Activated CD4-positive, alpha-beta T cell treated with anti-CD3 and anti-CD28 coated beads for 36 hours (primary cell): ENCODE measurements around the gene IZUMO1. TPM values are rescaled to one million over a fixed set of nuclear protein-coding genes. Genes with fewer than 3 reads are reported as not detected.
"Not testable (repeated sequence)": the region's sequence is repeated elsewhere in the genome, so short reads cannot be mapped to it uniquely, and the experiment has no call there.

Source experiments
- ATAC-seq: fragments of 200-7000 bp; cut with Tn5 transposase; one replicate; pipeline ENCODE4 v1.10.0; 2021; ENCODE audit warnings: mild to moderate bottlenecking, moderate library complexity
- CTCF ChIA-PET: fragments of 350-600 bp; sonication (Branson Sonifier 250); formaldehyde crosslinking; loops from one replicate; lab custom pipeline; 2021; ENCODE audit warnings: antibody characterized with exemption; lab: Charles Lee
- POLR2A ChIA-PET: fragments of 350-600 bp; sonication (Branson Sonifier 250); formaldehyde crosslinking; loops from one replicate; lab custom pipeline; 2021; ENCODE audit warnings: antibody characterized with exemption, inconsistent platforms; lab: Charles Lee
- DNase-seq: peaks from one replicate; pipeline ENCODE4 v3.0.0-alpha.2; 2020
- H3K27ac Mint-ChIP-seq: one replicate; pipeline ENCODE4 v1.8.0; 2021; ENCODE audit warnings: mixed read lengths
- H3K27me3 Mint-ChIP-seq: one replicate; pipeline ENCODE4 v1.8.0; 2021; ENCODE audit warnings: mixed read lengths
- H3K36me3 Mint-ChIP-seq: one replicate; pipeline ENCODE4 v1.8.0; 2021; ENCODE audit warnings: low read depth, mixed read lengths
- H3K4me1 Mint-ChIP-seq: one replicate; pipeline ENCODE4 v1.8.0; 2021; ENCODE audit warnings: mixed read lengths
- H3K4me3 Mint-ChIP-seq: one replicate; pipeline ENCODE4 v1.8.0; 2021; ENCODE audit warnings: mild to moderate bottlenecking, moderate library complexity, mixed read lengths
- H3K9me3 Mint-ChIP-seq: one replicate; pipeline ENCODE4 v1.8.0; 2021; ENCODE audit warnings: low read depth, mixed read lengths
- intact Hi-C, 2 experiments: fragments of 100-400 bp; cut with DNase I in 1 of 2; cut with micrococcal nuclease in 1 of 2; formaldehyde crosslinking; loops; one replicate each; pipeline versions ENCODE4 v1.14.2 to v1.15.1; 2022 to 2024; cut with DNase I, micrococcal nuclease
- total RNA-seq, 2 experiments: library from RNA; stranded (reverse); gene quantifications; one replicate each; pipeline ENCODE4 v1.2.3, GENCODE V29; 2021

The IZUMO1 gene
- total RNA-seq, 2 experiments from 2014 or later = not detected

GRCh38 chr19:48711106-48711662, 35.5 kb downstream of the IZUMO1 start:
- H3K27me3 Mint-ChIP-seq = no peaks in the 10 kb centered on the region
- ATAC-seq (no peak), DNase-seq (no peak)
- peaks cover 14% of the 10 kb centered on the region for H3K4me1 Mint-ChIP-seq
- ChIA-PET POLR2A (no interaction called here), CTCF (interaction anchor here (0.6 to 0.7 kb wide), 2 partner anchors 15 to 545 kb away, joined by 3 to 4 read pairs; partner anchors contain the start of gene FUT2)
- H3K9me3 Mint-ChIP-seq = no peaks in the 10 kb centered on the region
- H3K4me3 Mint-ChIP-seq = no peak overlapping the region
- no peak overlapping the region for H3K27ac Mint-ChIP-seq
- peaks cover 9% of the 10 kb centered on the region for H3K36me3 Mint-ChIP-seq
- intact Hi-C loops = loop anchor here in 1 of 2 experiments (5.0 kb wide), 1 partner anchor 621 kb away; no protein-coding TSS in a partner anchor

- Mint-ChIP-seq H3K36me3 (peaks cover 13% of the 10 kb centered on the region), H3K9me3 (no peaks in the 10 kb centered on the region)
- intact Hi-C loops = no loop called here
Observed at GRCh38 chr19:48708471-48708870, 38.2 kb downstream of the IZUMO1 start.

DNA sequence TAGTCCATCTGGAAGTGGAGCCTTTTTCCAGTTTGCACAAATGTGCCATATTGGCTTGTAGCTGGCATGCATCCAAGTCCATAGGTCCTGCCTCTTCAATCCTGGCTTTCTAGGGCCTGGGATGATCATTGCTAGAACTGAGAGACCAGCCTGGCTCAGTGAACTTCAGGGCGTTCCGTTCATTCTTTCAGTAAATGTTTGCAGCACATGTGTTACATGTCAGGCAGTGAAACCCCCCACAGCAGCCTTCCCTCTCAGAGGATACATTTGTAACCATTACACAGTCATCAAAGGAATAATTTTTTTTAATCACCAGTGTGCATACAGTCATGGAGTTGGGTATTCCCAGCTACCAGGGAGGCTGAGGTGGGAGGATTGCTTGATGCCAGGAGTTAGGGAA, 41.3 kb downstream of the IZUMO1 start:
- Mint-ChIP-seq H3K27me3 (no peaks in the 10 kb centered on the region), H3K27ac (no peak overlapping the region), H3K4me3 (no peak overlapping the region), H3K9me3 (no peaks in the 10 kb centered on the region), H3K36me3 (peaks cover 9% of the 10 kb centered on the region), H3K4me1 (no peaks in the 10 kb centered on the region)
- DNase-seq (no peak), ATAC-seq (no peak)
- CTCF ChIA-PET = interaction anchor here (0.6 kb wide), 1 partner anchor 12 kb away, joined by 3 read pairs; no protein-coding TSS in a partner anchor
- POLR2A ChIA-PET = no interaction called here
- intact Hi-C loops = no loop called here

More at GRCh38 chr19:48708471-48708870, 38.2 kb downstream of the IZUMO1 start:
- no peaks in the 10 kb centered on the region for H3K27me3 Mint-ChIP-seq
- ATAC-seq (no peak), DNase-seq (no peak)
- CTCF ChIA-PET = no interaction called here
- POLR2A ChIA-PET = no interaction called here
- H3K27ac Mint-ChIP-seq = no peak overlapping the region
- H3K4me3 Mint-ChIP-seq = no peak overlapping the region
- peaks cover 7% of the 10 kb centered on the region for H3K4me1 Mint-ChIP-seq

DNA sequence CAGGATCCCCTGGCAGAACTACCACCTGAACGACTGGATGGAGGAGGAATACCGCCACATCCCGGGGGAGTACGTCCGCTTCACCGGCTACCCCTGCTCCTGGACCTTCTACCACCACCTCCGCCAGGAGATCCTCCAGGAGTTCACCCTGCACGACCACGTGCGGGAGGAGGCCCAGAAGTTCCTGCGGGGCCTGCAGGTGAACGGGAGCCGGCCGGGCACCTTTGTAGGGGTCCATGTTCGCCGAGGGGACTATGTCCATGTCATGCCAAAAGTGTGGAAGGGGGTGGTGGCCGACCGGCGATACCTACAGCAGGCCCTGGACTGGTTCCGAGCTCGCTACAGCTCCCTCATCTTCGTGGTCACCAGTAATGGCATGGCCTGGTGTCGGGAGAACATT, 43.4 kb downstream of the IZUMO1 start:
- Mint-ChIP-seq H3K27ac (no peak overlapping the region), H3K9me3 (no peaks in the 10 kb centered on the region), H3K36me3 (peaks cover 11% of the 10 kb centered on the region), H3K4me1 (no peaks in the 10 kb centered on the region), H3K4me3 (no peak overlapping the region), H3K27me3 (peaks cover 3% of the 10 kb centered on the region)
- ATAC-seq (no peak), DNase-seq (no peak)
- intact Hi-C loops = no loop called here
- CTCF ChIA-PET = no interaction called here
- POLR2A ChIA-PET = no interaction called here

GRCh38 chr19:48702701-48703100, 44.0 kb downstream of the IZUMO1 start:
- POLR2A ChIA-PET = no interaction called here
- DNase-seq (no peak), ATAC-seq (no peak)
- Mint-ChIP-seq H3K4me1 (no peaks in the 10 kb centered on the region), H3K27ac (no peak overlapping the region), H3K9me3 (no peaks in the 10 kb centered on the region), H3K36me3 (peaks cover 11% of the 10 kb centered on the region), H3K4me3 (no peak overlapping the region), H3K27me3 (peaks cover 6% of the 10 kb centered on the region)
- CTCF ChIA-PET = no interaction called here
- intact Hi-C loops = no loop called here

DNA sequence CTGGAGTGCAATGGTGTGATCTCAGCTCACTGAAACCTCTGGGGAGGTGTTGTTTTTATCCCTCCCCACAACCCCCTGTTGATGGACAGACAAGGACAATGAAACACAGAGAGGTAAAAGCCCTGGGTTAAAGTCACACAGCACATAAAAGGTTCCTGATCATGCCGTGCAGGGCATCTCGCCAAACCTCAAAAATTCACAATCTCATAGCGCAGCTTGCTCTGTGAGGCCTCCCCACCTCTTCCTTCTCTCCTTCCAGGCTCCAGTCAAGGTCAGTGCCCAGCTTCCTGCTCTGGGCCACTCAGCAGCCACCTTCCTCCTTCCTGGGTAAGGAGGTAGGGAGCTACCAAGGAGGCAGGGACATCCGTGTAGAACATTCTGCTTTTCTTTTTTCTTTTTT, 48.7 kb downstream of the IZUMO1 start:
- ATAC-seq (peak; percentile 33), DNase-seq (no peak)
- Mint-ChIP-seq H3K9me3 (no peaks in the 10 kb centered on the region), H3K4me3 (no peak overlapping the region), H3K27me3 (peaks cover 11% of the 10 kb centered on the region), H3K36me3 (peaks cover 8% of the 10 kb centered on the region), H3K27ac (no peak overlapping the region), H3K4me1 (peaks cover 10% of the 10 kb centered on the region)
- ChIA-PET POLR2A (no interaction called here), CTCF (no interaction called here)
- intact Hi-C loops = no loop called here

DNA sequence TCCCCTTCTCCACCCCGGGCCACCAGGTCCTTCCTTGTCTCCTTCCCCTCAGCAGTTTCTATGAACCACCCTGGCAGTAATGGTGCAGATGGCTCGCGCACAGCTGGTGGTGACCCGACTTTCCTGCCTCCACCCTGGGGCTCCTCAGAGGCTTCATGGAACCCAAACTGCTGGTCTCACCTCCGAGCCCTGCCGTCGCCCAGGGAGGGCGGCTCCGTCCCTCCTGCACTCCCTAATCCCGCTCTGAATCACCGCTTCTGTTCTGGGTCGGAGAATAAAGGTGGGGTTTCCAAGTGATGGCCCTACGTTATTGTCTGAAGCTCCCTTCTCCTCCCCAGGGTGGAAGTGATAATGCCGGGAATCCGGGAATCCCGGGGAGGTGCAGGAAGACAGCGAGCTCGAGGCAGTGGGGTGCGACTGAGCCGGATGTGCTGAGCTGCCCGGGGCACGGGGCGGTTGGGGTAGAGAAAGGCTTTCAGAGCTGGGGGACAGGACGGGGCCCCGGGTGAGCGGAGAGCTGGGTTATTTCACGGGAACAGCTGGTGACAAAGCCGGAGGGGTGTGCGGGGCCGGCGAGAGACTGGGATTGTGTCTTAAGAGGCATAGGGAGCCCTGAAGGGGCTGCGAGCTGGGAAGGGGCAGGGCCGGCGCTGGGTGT, 50.2 kb downstream of the IZUMO1 start:
- ChIA-PET POLR2A (interaction anchor here (0.5 to 0.7 kb wide), 2 partner anchors 17 to 387 kb away, joined by 3 to 4 read pairs; no protein-coding TSS in a partner anchor), CTCF (interaction anchor here (0.6 to 1.0 kb wide), 5 partner anchors 13 to 729 kb away, joined by 3 to 4 read pairs (median 3); partner anchors contain the start of gene GFY)
- H3K36me3 Mint-ChIP-seq = peaks cover 5% of the 10 kb centered on the region

DNA sequence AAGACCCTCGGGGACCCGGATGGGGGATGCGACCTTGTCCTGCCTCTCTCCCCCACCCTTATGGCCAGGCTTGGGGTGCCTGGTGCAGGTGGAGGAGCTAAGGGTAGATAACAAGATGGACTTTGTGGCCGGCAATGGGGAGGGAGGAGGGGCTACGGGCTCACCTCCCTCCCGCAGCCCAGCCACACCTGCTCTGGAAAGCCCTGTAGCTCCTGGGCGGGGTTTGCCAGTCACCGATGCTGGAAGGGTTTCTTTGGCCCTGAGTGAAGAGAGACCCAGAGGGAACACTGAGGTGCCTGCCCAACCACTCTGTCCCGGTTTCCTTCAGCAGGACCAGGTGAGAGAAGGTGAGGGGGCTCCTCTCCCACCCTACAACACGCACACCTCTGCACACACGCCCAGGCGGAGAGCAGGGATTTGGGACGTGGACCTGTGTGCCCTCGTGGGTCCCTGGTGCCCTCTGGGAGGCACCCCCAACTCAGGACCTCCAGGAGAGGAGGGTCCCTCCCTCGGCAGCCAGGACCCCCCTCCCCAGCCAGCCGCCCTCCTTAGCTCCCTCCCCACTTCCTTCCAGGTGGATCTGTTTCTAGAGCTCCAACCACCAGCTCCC, 50.9 kb downstream of the IZUMO1 start, which contains the start of gene FUT2:
Gene FUT2, plus strand, starts transcription at position 229 of the 610 bp plus-strand sequence. CDS start 6,986 bp downstream, outside the sequence.
- Mint-ChIP-seq H3K36me3 (peaks cover 5% of the 10 kb centered on the region), H3K4me3 (no peak within 1 kb of the TSS), H3K27me3 (peaks cover 11% of the 10 kb centered on the region), H3K9me3 (no peaks in the 10 kb centered on the region), H3K4me1 (peaks cover 10% of the 10 kb centered on the region), H3K27ac (no peak within 1 kb of the TSS)
- ChIA-PET CTCF (interaction anchor here (0.5 to 1.0 kb wide), 4 partner anchors 12 to 51 kb away, joined by 3 read pairs; partner anchors contain the start of gene IZUMO1), POLR2A (no interaction called here)
- no peak for DNase-seq
- intact Hi-C loops = no loop called here
- ATAC-seq = no peak

More for the DNA sequence above, 50.2 kb downstream of the IZUMO1 start:
- Mint-ChIP-seq H3K4me3 (no peak overlapping the region), H3K9me3 (no peaks in the 10 kb centered on the region), H3K27ac (no peak overlapping the region), H3K27me3 (peaks cover 11% of the 10 kb centered on the region), H3K4me1 (peaks cover 10% of the 10 kb centered on the region)
- intact Hi-C loops = no loop called here
- DNase-seq (no peak), ATAC-seq (peak; percentile 49)

GRCh38 chr19:48693629-48694028, 53.1 kb downstream of the IZUMO1 start:
- ATAC-seq, H3K27me3 Mint-ChIP-seq, H3K4me3 Mint-ChIP-seq, intact Hi-C loops, H3K9me3 Mint-ChIP-seq, H3K36me3 Mint-ChIP-seq, POLR2A ChIA-PET, DNase-seq, CTCF ChIA-PET, H3K27ac Mint-ChIP-seq: not testable (repeated sequence)
- H3K4me1 Mint-ChIP-seq = peaks cover 10% of the 10 kb centered on the region
